ENCODE measurements around the gene TSPAN4.

Gene TSPAN4

GRCh38 chr11:803770-804598 lies 38.7 kb upstream of the TSPAN4 start:
- Histone ChIP-seq H3K36me3 (peaks cover 47% of the 10 kb centered on the region), H3K27ac (peak overlapping the region; percentile 97), H3K4me3 (ENCODE audit: low read depth, low read length) (peak overlapping the region; percentile 94), H3K9me3 (ENCODE audit: severe bottlenecking) (no peaks in the 10 kb centered on the region), H3K27me3 (ENCODE audit: insufficient read depth, low read depth, severe bottlenecking) (no peaks in the 10 kb centered on the region)
- no peak for TF ChIP-seq CTCF (IDR thresholded peaks at IDR 0.05; ENCODE audit: low read depth, low read length)
- peak; percentile 50 for DNase-seq

- Histone ChIP-seq H3K27ac (peak overlapping the region; percentile 97), H3K27me3 (ENCODE audit: insufficient read depth, low read depth, severe bottlenecking) (no peaks in the 10 kb centered on the region), H3K4me3 (ENCODE audit: low read depth, low read length) (peak overlapping the region; percentile 94), H3K36me3 (peaks cover 47% of the 10 kb centered on the region), H3K9me3 (ENCODE audit: severe bottlenecking) (no peaks in the 10 kb centered on the region)
- TF ChIP-seq CTCF (IDR thresholded peaks at IDR 0.05; ENCODE audit: low read depth, low read length) = no peak
- DNase-seq = no peak
Measured at GRCh38 chr11:804599-804964, 38.1 kb upstream of the TSPAN4 start.

GRCh38 chr11:808427-809286 lies 34.0 kb upstream of the TSPAN4 start:
- H3K36me3 ChIP-seq = peaks cover 38% of the 10 kb centered on the region
- H3K27me3 ChIP-seq (ENCODE audit: insufficient read depth, low read depth, severe bottlenecking) = no peaks in the 10 kb centered on the region
- TF ChIP-seq CTCF (IDR thresholded peaks at IDR 0.05; ENCODE audit: low read depth, low read length) = no peak
- peak overlapping the region; percentile 64 for H3K4me3 ChIP-seq (ENCODE audit: low read depth, low read length)
- DNase-seq = no peak
- no peaks in the 10 kb centered on the region for H3K9me3 ChIP-seq (ENCODE audit: severe bottlenecking)
- peak overlapping the region; percentile 100 for H3K27ac ChIP-seq

- TF ChIP-seq CTCF (IDR thresholded peaks at IDR 0.05; ENCODE audit: low read depth, low read length) = no peak
- Histone ChIP-seq H3K27me3 (ENCODE audit: insufficient read depth, low read depth, severe bottlenecking) (no peaks in the 10 kb centered on the region), H3K27ac (peak within 1 kb of the TSS; percentile 100), H3K9me3 (ENCODE audit: severe bottlenecking) (no peaks in the 10 kb centered on the region), H3K4me3 (ENCODE audit: low read depth, low read length) (peak within 1 kb of the TSS; percentile 64), H3K36me3 (peaks cover 41% of the 10 kb centered on the region)
- peak; percentile 96 for DNase-seq
Measured at GRCh38 chr11:809287-810039, 33.2 kb upstream of the TSPAN4 start, which contains the start of gene RPLP2. TSS of gene RPLP2 (plus strand) at chr11:809967. CDS start at chr11:810235, 268 bp downstream.

GRCh38 chr11:810040-810567 lies 32.5 kb upstream of the TSPAN4 start:
- H3K27me3 ChIP-seq (ENCODE audit: insufficient read depth, low read depth, severe bottlenecking) = no peaks in the 10 kb centered on the region
- no peak for DNase-seq
- peak overlapping the region; percentile 100 for H3K27ac ChIP-seq
- no peaks in the 10 kb centered on the region for H3K9me3 ChIP-seq (ENCODE audit: severe bottlenecking)
- peaks cover 43% of the 10 kb centered on the region for H3K36me3 ChIP-seq
- peak overlapping the region; percentile 64 for H3K4me3 ChIP-seq (ENCODE audit: low read depth, low read length)
- no peak for TF ChIP-seq CTCF (IDR thresholded peaks at IDR 0.05; ENCODE audit: low read depth, low read length)

All from WERI-Rb-1 (cell line).